Measurements from ENCODE around the gene SMIM7. TPM values are rescaled to one million over a fixed set of nuclear protein-coding genes. Genes with fewer than 3 reads are reported as not detected.

The SMIM7 gene
- total RNA-seq, 1 experiment from 2014 or later, result 74.4 TPM

- H3K36me3 Mint-ChIP-seq (ENCODE audit: insufficient read depth, unreplicated experiment), result peaks cover 10% of the 10 kb centered on the region
- peaks cover 7% of the 10 kb centered on the region for H3K4me1 Mint-ChIP-seq (ENCODE audit: low read depth, unreplicated experiment)
- no peak for TF ChIP-seq CTCF (IDR thresholded peaks at IDR 0.05; ENCODE audit: insufficient read depth in 1 of 2, low read depth in 1 of 2, low read length in 1 of 2, severe bottlenecking in 1 of 2, unreplicated experiment in 1 of 2)
- H3K4me3 ChIP-seq (ENCODE audit: low read depth, low read length), result no peak overlapping the region
- CTCF ChIA-PET, result no interaction called here
- POLR2A ChIA-PET, result no interaction called here
- intact Hi-C loops (cut with micrococcal nuclease; ENCODE audit: unreplicated experiment), result no loop called here
- no peaks in the 10 kb centered on the region for H3K9me3 Mint-ChIP-seq (ENCODE audit: unreplicated experiment)
- H3K9me3 ChIP-seq, result no peaks in the 10 kb centered on the region
- H3K27ac Mint-ChIP-seq (ENCODE audit: unreplicated experiment), result no peak overlapping the region
- no peaks in the 10 kb centered on the region for H3K36me3 ChIP-seq (ENCODE audit: control insufficient read depth, insufficient read depth, low read length)
- H3K27me3 Mint-ChIP-seq (ENCODE audit: insufficient read depth, unreplicated experiment), result no peaks in the 10 kb centered on the region
- DNase-seq, result no peak
- no TSS peak for BruUV-seq (replicated peaks)
- peaks cover 5% of the 10 kb centered on the region; the same call in 1 of the 2 replicates for H3K4me1 ChIP-seq
- H3K27me3 ChIP-seq (replicated peaks; ENCODE audit: control insufficient read depth, insufficient read depth, low read length), result no peaks in the 10 kb centered on the region
- no peak overlapping the region for H3K4me3 Mint-ChIP-seq (ENCODE audit: unreplicated experiment)
Measured at GRCh38 chr19:16668176-16668575, 8.2 kb upstream of the SMIM7 start.

- Mint-ChIP-seq H3K27me3 (ENCODE audit: insufficient read depth, unreplicated experiment) (no peaks in the 10 kb centered on the region), H3K27ac (ENCODE audit: unreplicated experiment) (peak overlapping the region; percentile 29), H3K9me3 (ENCODE audit: unreplicated experiment) (no peaks in the 10 kb centered on the region), H3K4me1 (ENCODE audit: low read depth, unreplicated experiment) (peaks cover 7% of the 10 kb centered on the region), H3K4me3 (ENCODE audit: unreplicated experiment) (peak overlapping the region; percentile 100), H3K36me3 (ENCODE audit: insufficient read depth, unreplicated experiment) (peaks cover 31% of the 10 kb centered on the region)
- Histone ChIP-seq H3K36me3 (ENCODE audit: control insufficient read depth, insufficient read depth, low read length) (peaks cover 2% of the 10 kb centered on the region; the same call in 1 of the 2 replicates), H3K9me3 (no peaks in the 10 kb centered on the region), H3K27me3 (replicated peaks; ENCODE audit: control insufficient read depth, insufficient read depth, low read length) (no peaks in the 10 kb centered on the region), H3K4me1 (peaks cover 5% of the 10 kb centered on the region; the same call in 1 of the 2 replicates), H3K4me3 (ENCODE audit: low read depth, low read length) (peak overlapping the region; percentile 97)
- no TSS peak for BruUV-seq (replicated peaks)
- POLR2A ChIA-PET, result no interaction called here
- CTCF ChIA-PET, result no interaction called here
- peak; percentile 14 to 38 for DNase-seq
- no peak for TF ChIP-seq CTCF (IDR thresholded peaks at IDR 0.05; ENCODE audit: insufficient read depth in 1 of 2, low read depth in 1 of 2, low read length in 1 of 2, severe bottlenecking in 1 of 2, unreplicated experiment in 1 of 2)
- intact Hi-C loops (cut with micrococcal nuclease; ENCODE audit: unreplicated experiment), result loop anchor here (2.0 kb wide), 1 partner anchor 33 kb away; the partner anchor contains the start of gene MED26
Measured at GRCh38 chr19:16661480-16662034, 1.6 kb upstream of the SMIM7 start.

GRCh38 chr19:16660763-16661479 lies 977 bp upstream of the SMIM7 start, which contains the start of gene TMEM38A:
TMEM38A (plus strand) TSS chr19:16661139; CDS start chr19:16661218, 79 bp downstream.
- ChIA-PET POLR2A (interaction anchor here (0.6 to 1.4 kb wide), 3 partner anchors 11 to 88 kb away, joined by 3 to 4 read pairs (median 4); partner anchors contain the start of genes MED26 and SLC35E1), CTCF (no interaction called here)
- Mint-ChIP-seq H3K36me3 (ENCODE audit: insufficient read depth, unreplicated experiment) (peaks cover 38% of the 10 kb centered on the region), H3K4me1 (ENCODE audit: low read depth, unreplicated experiment) (peaks cover 7% of the 10 kb centered on the region), H3K4me3 (ENCODE audit: unreplicated experiment) (peak within 1 kb of the TSS; percentile 100), H3K27ac (ENCODE audit: unreplicated experiment) (peak within 1 kb of the TSS; percentile 99), H3K9me3 (ENCODE audit: unreplicated experiment) (no peaks in the 10 kb centered on the region), H3K27me3 (ENCODE audit: insufficient read depth, unreplicated experiment) (no peaks in the 10 kb centered on the region)
- no peaks in the 10 kb centered on the region for H3K9me3 ChIP-seq
- no peaks in the 10 kb centered on the region for H3K27me3 ChIP-seq (replicated peaks; ENCODE audit: control insufficient read depth, insufficient read depth, low read length)
- BruUV-seq (replicated peaks), result no TSS peak
- peaks cover 5% of the 10 kb centered on the region; the same call in 1 of the 2 replicates for H3K4me1 ChIP-seq
- DNase-seq, result peak; percentile 53 to 67
- intact Hi-C loops (cut with micrococcal nuclease; ENCODE audit: unreplicated experiment), result loop anchor here (2.0 kb wide), 1 partner anchor 32 kb away; the partner anchor contains the start of gene MED26
- H3K4me3 ChIP-seq (ENCODE audit: low read depth, low read length), result peak within 1 kb of the TSS; percentile 97
- H3K36me3 ChIP-seq (ENCODE audit: control insufficient read depth, insufficient read depth, low read length), result peaks cover 4% of the 10 kb centered on the region
- no peak for TF ChIP-seq CTCF (IDR thresholded peaks at IDR 0.05; ENCODE audit: insufficient read depth in 1 of 2, low read depth in 1 of 2, low read length in 1 of 2, severe bottlenecking in 1 of 2, unreplicated experiment in 1 of 2)
